Liver (tissue), 9 donors: Measurements from ENCODE around the gene COP1. TPM values are rescaled to one million over a fixed set of nuclear protein-coding genes. Genes with fewer than 3 reads are reported as not detected.
"Not testable (repeated sequence)": the region's sequence is repeated elsewhere in the genome, so short reads cannot be mapped to it uniquely, and the experiment has no call there.

Experiments
- DNase-seq: peaks from one replicate; pipeline ENCODE4 v3.0.0-alpha.2; 2017; ENCODE audit warnings: low spot score
- H3K27ac ChIP-seq, 2 donors: one replicate each; pipeline ENCODE4 v1.7.0; 2013; ENCODE audit warnings: inconsistent platforms in 2 of 2, low read length in 2 of 2, control low read depth in 1 of 2, low read depth in 1 of 2, mild to moderate bottlenecking in 1 of 2
- H3K27me3 ChIP-seq, 4 donors: one replicate each; pipeline versions ENCODE4 v1.6.1 to v1.7.0; 2013; ENCODE audit warnings: low read length in 3 of 4, inconsistent platforms in 1 of 4, mild to moderate bottlenecking in 1 of 4, moderate library complexity in 1 of 4; ENCODE audit not compliant: control insufficient read depth in 4 of 4, insufficient read depth in 4 of 4
- H3K36me3 ChIP-seq, 4 donors: one replicate each; pipeline versions ENCODE4 v1.6.1 to v1.7.0; 2013; ENCODE audit warnings: low read length in 3 of 4, mild to moderate bottlenecking in 3 of 4, low read depth in 1 of 4, moderate library complexity in 1 of 4; ENCODE audit not compliant: control insufficient read depth in 4 of 4, insufficient read depth in 3 of 4
- H3K4me1 ChIP-seq, 4 donors: one replicate each; pipeline versions ENCODE4 v1.6.1 to v1.7.0; 2013; ENCODE audit warnings: low read length in 3 of 4, mild to moderate bottlenecking in 3 of 4, moderate library complexity in 1 of 4; ENCODE audit not compliant: control insufficient read depth in 4 of 4, insufficient read depth in 4 of 4
- H3K4me3 ChIP-seq, 3 donors: one replicate each; pipeline versions ENCODE4 v1.6.1 to v1.7.0; 2013; ENCODE audit warnings: low read length in 3 of 3, control low read depth in 1 of 3, low read depth in 1 of 3, mild to moderate bottlenecking in 1 of 3
- H3K9ac ChIP-seq, 2 donors: one replicate each; pipeline ENCODE4 v1.7.0; 2013; ENCODE audit warnings: low read length in 2 of 2, mild to moderate bottlenecking in 2 of 2, moderate library complexity in 2 of 2, control low read depth in 1 of 2, low read depth in 1 of 2
- H3K9me3 ChIP-seq, 4 donors: one replicate each; pipeline versions ENCODE4 v1.6.1 to v1.7.0; 2013; ENCODE audit warnings: low read length in 3 of 4; ENCODE audit not compliant: control insufficient read depth in 4 of 4
- EGR1 ChIP-seq, 2 donors: IDR thresholded peaks; 2 replicates each; pipeline ENCODE4 v1.6.1; 2016 to 2018; ENCODE audit warnings: antibody characterized with exemption in 2 of 2, low read depth in 2 of 2
- FOXA2 ChIP-seq: IDR thresholded peaks from 2 replicates; pipeline ENCODE4 v1.6.1; 2016; ENCODE audit warnings: antibody characterized with exemption
- GABPA ChIP-seq, 2 donors: IDR thresholded peaks in 1 of 2; conservative IDR thresholded peaks in 1 of 2; 2 replicates each; pipeline ENCODE4 v1.6.1; 2016; ENCODE audit warnings: antibody characterized with exemption in 2 of 2, mild to moderate bottlenecking in 1 of 2, moderate library complexity in 1 of 2
- HNF4A ChIP-seq, 2 donors: conservative IDR thresholded peaks; 2 replicates each; pipeline ENCODE4 v1.6.1; 2016; ENCODE audit warnings: antibody characterized with exemption in 2 of 2, mild to moderate bottlenecking in 2 of 2
- HNF4G ChIP-seq: IDR thresholded peaks from 2 replicates; pipeline ENCODE4 v1.6.1; 2016; ENCODE audit warnings: antibody characterized with exemption
- JUND ChIP-seq, 2 donors: IDR thresholded peaks; 2 replicates each; pipeline ENCODE4 v1.6.1; 2016; ENCODE audit warnings: antibody characterized with exemption in 2 of 2
- NR2F2 ChIP-seq: IDR thresholded peaks from 2 replicates; pipeline ENCODE4 v1.6.1; 2016; ENCODE audit warnings: antibody characterized with exemption
- RAD21 ChIP-seq, 2 donors: IDR thresholded peaks; 2 replicates each; pipeline ENCODE4 v1.6.1; 2016; ENCODE audit warnings: antibody characterized with exemption in 2 of 2, mild to moderate bottlenecking in 2 of 2
- RXRA ChIP-seq, 2 donors: IDR thresholded peaks; 2 replicates each; pipeline ENCODE4 v1.6.1; 2017 to 2018; ENCODE audit warnings: antibody characterized with exemption in 2 of 2, mild to moderate bottlenecking in 1 of 2
- SP1 ChIP-seq: IDR thresholded peaks from 2 replicates; pipeline ENCODE4 v1.6.1; 2018; ENCODE audit warnings: antibody characterized with exemption, mild to moderate bottlenecking
- TAF1 ChIP-seq: conservative IDR thresholded peaks from 2 replicates; pipeline ENCODE4 v1.6.1; 2016; ENCODE audit warnings: antibody characterized with exemption, mild to moderate bottlenecking
- YY1 ChIP-seq: IDR thresholded peaks from 2 replicates; pipeline ENCODE4 v1.6.1; 2016; ENCODE audit warnings: antibody characterized with exemption, mild to moderate bottlenecking
- WGBS: extraction: QIAGEN DNeasy Blood & Tissue Kit; methylation state at CpG from one replicate; pipeline ENCODE4 v1.1.7; 2013; 5-methylcytosine and 5-hydroxymethylcytosine counted together
- polyA plus RNA-seq, 2 donors: library from polyadenylated mRNA; stranded (reverse) in 1 of 2; unstranded in 1 of 2; fragments of 200-250 nt in 1 of 2; fragments of >200 nt in 1 of 2; fragmentation: Nextera tagmentation in 1 of 2; extraction: Ambion mirVana in 1 of 2; gene quantifications; one replicate each; pipeline versions ENCODE4 v1.2.1 to v1.2.3, GENCODE V29; 2013 to 2015
- total RNA-seq, 2 donors: library from RNA; depleted of rRNA; stranded (reverse); fragments of >200 nt; gene quantifications; one replicate each; pipeline ENCODE4 v1.2.3, GENCODE V29; 2014
- TF ChIP-seq, protein P1 (sequence below): IDR thresholded peaks from 2 replicates; pipeline ENCODE4 v1.6.1; 2016; ENCODE audit warnings: antibody characterized with exemption
- TF ChIP-seq, protein P2 (sequence below): fragments of 150-350 bp; IDR thresholded peaks from 2 replicates; pipeline ENCODE4 v1.5.1; 2017; ENCODE audit warnings: improper control_type of control experiment, low read depth, low read length; ENCODE audit not compliant: missing input control
- TF ChIP-seq, protein P3 (sequence below): IDR thresholded peaks from 2 replicates; pipeline ENCODE4 v1.6.1; 2016; ENCODE audit warnings: antibody characterized with exemption, mild to moderate bottlenecking
- TF ChIP-seq, protein P4 (sequence below): IDR thresholded peaks from 2 replicates; pipeline ENCODE4 v1.6.1; 2016; ENCODE audit warnings: antibody characterized with exemption
- donor health status: healthy.
- donor health status: healthy.
- donor health status: healthy.
- donor health status: healthy.
- donor health status: healthy.

COP1 gene
- total and polyA plus RNA-seq, 4 donors: 14.7 to 35.7 (median 22.5) TPM

DNA sequence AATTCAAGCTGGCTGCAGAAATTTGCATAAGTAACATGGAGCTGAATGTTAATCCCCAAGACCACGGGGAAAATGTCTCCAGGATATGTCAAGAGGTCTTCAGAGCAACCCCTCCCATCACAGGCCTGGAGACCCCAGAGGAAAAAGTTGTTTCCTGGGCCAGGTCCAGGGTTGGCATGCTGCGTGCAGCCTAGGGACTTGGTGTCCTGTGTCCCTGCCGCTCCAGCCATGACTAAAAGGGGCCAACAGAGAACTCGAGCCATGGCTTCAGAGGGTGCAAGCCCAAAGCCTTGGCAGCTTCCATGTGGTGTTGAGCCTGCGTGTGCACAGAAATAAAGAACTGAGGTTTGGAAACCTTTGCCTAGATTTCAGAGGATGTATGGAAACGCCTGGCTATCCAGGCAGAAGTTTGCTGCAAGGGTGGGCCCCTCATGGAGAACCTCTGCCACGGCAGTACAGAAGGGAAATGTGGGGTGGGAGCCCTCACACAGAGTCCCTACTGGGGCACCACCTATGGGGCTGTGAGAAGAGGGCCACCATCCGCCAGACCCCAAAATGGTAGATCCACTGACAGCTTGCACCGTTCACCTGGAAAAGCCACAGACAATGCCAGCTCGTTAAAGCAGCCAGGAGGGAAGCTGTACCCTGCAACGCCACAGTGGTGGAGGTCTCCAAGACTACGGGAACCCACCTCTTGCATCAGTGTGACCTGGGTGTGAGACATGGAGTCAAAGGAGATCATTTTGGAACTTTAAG lies 222.9 kb downstream of the COP1 start:
- H3K36me3 ChIP-seq: peaks cover 4 to 30% (median 22%) of the 10 kb centered on the region in 4 donors
- no peak overlapping the region for H3K27ac ChIP-seq
- no peak overlapping the region for H3K4me3 ChIP-seq
- peaks cover 2 to 9% (median 7%) of the 10 kb centered on the region in 4 donors for H3K4me1 ChIP-seq
- H3K9ac ChIP-seq: no peak overlapping the region
- peaks cover 0 to 14% (median 5%) of the 10 kb centered on the region in 4 donors for H3K9me3 ChIP-seq
- TF ChIP-seq, protein P1, sequence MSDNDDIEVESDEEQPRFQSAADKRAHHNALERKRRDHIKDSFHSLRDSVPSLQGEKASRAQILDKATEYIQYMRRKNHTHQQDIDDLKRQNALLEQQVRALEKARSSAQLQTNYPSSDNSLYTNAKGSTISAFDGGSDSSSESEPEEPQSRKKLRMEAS: no peak
- TF ChIP-seq SP1 (no peak), JUND (IDR thresholded peaks at IDR 0.05) (no peak), HNF4A (conservative IDR thresholded peaks at IDR 0.05) (no peak), NR2F2 (no peak), GABPA (IDR thresholded peaks at IDR 0.05 in 1 of 2, conservative IDR thresholded peaks at IDR 0.05 in 1 of 2) (no peak), YY1 (no peak), RXRA (IDR thresholded peaks at IDR 0.05) (no peak), FOXA2 (no peak), HNF4G (no peak), RAD21 (IDR thresholded peaks at IDR 0.05) (no peak), EGR1 (IDR thresholded peaks at IDR 0.05; ENCODE audit: low read depth in 2 of 2) (no peak), TAF1 (no peak)
- TF ChIP-seq, protein P2, sequence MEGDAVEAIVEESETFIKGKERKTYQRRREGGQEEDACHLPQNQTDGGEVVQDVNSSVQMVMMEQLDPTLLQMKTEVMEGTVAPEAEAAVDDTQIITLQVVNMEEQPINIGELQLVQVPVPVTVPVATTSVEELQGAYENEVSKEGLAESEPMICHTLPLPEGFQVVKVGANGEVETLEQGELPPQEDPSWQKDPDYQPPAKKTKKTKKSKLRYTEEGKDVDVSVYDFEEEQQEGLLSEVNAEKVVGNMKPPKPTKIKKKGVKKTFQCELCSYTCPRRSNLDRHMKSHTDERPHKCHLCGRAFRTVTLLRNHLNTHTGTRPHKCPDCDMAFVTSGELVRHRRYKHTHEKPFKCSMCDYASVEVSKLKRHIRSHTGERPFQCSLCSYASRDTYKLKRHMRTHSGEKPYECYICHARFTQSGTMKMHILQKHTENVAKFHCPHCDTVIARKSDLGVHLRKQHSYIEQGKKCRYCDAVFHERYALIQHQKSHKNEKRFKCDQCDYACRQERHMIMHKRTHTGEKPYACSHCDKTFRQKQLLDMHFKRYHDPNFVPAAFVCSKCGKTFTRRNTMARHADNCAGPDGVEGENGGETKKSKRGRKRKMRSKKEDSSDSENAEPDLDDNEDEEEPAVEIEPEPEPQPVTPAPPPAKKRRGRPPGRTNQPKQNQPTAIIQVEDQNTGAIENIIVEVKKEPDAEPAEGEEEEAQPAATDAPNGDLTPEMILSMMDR: no peak
- TF ChIP-seq, protein P3, sequence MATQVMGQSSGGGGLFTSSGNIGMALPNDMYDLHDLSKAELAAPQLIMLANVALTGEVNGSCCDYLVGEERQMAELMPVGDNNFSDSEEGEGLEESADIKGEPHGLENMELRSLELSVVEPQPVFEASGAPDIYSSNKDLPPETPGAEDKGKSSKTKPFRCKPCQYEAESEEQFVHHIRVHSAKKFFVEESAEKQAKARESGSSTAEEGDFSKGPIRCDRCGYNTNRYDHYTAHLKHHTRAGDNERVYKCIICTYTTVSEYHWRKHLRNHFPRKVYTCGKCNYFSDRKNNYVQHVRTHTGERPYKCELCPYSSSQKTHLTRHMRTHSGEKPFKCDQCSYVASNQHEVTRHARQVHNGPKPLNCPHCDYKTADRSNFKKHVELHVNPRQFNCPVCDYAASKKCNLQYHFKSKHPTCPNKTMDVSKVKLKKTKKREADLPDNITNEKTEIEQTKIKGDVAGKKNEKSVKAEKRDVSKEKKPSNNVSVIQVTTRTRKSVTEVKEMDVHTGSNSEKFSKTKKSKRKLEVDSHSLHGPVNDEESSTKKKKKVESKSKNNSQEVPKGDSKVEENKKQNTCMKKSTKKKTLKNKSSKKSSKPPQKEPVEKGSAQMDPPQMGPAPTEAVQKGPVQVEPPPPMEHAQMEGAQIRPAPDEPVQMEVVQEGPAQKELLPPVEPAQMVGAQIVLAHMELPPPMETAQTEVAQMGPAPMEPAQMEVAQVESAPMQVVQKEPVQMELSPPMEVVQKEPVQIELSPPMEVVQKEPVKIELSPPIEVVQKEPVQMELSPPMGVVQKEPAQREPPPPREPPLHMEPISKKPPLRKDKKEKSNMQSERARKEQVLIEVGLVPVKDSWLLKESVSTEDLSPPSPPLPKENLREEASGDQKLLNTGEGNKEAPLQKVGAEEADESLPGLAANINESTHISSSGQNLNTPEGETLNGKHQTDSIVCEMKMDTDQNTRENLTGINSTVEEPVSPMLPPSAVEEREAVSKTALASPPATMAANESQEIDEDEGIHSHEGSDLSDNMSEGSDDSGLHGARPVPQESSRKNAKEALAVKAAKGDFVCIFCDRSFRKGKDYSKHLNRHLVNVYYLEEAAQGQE: no peak
- TF ChIP-seq, protein P4, sequence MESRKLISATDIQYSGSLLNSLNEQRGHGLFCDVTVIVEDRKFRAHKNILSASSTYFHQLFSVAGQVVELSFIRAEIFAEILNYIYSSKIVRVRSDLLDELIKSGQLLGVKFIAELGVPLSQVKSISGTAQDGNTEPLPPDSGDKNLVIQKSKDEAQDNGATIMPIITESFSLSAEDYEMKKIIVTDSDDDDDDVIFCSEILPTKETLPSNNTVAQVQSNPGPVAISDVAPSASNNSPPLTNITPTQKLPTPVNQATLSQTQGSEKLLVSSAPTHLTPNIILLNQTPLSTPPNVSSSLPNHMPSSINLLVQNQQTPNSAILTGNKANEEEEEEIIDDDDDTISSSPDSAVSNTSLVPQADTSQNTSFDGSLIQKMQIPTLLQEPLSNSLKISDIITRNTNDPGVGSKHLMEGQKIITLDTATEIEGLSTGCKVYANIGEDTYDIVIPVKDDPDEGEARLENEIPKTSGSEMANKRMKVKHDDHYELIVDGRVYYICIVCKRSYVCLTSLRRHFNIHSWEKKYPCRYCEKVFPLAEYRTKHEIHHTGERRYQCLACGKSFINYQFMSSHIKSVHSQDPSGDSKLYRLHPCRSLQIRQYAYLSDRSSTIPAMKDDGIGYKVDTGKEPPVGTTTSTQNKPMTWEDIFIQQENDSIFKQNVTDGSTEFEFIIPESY: no peak
- DNase-seq: no peak
- no peaks in the 10 kb centered on the region for H3K27me3 ChIP-seq
- WGBS: 98% methylated on average over 12 of the region's 12 CpGs

DNA sequence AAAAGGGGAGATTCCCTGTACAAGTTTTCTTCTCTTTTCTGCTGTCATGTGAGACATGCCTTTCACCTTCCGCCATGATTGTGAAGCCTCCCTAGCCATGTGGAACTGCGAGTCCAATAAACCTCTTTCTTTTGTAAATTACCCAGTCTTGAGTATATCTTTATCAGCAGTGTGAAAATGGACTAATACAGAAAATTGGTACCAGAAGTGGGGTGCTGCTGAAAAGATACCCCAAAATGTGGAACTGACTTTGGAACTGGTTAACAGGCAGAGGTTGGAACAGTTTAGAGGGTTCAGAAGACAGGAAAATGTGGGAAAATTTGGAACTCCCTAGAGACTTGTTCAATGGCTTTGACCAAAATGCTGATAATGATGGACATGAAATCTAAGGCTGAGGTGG lies 223.7 kb downstream of the COP1 start:
- H3K9ac ChIP-seq, H3K4me3 ChIP-seq, DNase-seq, H3K27ac ChIP-seq, H3K4me1 ChIP-seq, H3K27me3 ChIP-seq: not testable (repeated sequence)
- Histone ChIP-seq H3K36me3 (peaks cover 5 to 29% (median 22%) of the 10 kb centered on the region in 4 donors), H3K9me3 (peaks cover 0 to 14% (median 5%) of the 10 kb centered on the region in 4 donors)
- 97% methylated on average over 2 of the region's 2 CpGs for whole genome bisulfite sequencing
